Inflammatory macrophage (primary cell): ENCODE measurements around the gene LGALS4.
"Not testable (repeated sequence)": the region's sequence is repeated elsewhere in the genome, so short reads cannot be mapped to it uniquely, and the experiment has no call there.

Experiments
- DNase-seq, 2 donors: peaks; one replicate each; pipeline ENCODE4 v3.0.0-alpha.2; 2020 to 2022

The LGALS4 gene

GRCh38 chr19:38766276-38767047, 46.3 kb downstream of the LGALS4 start:
- no peak for DNase-seq

GRCh38 chr19:38765214-38765613, 47.5 kb downstream of the LGALS4 start:
- DNase-seq, result no peak

GRCh38 chr19:38763795-38764220, 48.9 kb downstream of the LGALS4 start:
- DNase-seq, result no peak

DNA sequence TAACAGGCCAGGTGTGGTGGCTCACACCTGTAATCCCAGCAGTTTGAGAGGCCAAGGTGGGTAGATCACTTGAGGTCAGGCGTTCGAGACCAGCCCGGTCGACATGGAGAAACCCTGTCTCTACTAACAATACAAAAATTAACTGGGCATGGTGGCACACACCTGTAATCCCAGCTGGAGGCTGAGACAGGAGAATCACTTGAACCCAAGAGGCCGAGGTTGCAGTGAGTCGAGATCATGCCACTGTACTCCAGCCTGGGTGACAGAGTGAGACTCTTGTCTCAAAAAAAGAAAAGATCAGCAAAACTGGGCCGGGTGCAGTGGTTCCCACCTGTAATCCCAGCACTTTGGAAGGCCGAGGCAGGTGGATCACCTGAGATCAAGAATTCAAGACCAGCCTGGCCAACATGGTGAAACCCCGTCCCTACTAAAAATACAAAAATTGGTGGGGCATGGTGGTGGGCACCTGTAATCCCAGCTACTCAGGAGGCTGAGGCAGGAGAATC, 50.8 kb downstream of the LGALS4 start:
- DNase-seq, result not testable (repeated sequence)

- DNase-seq, result not testable (repeated sequence)
Measured at GRCh38 chr19:38760805-38761517, 51.8 kb downstream of the LGALS4 start.

DNA sequence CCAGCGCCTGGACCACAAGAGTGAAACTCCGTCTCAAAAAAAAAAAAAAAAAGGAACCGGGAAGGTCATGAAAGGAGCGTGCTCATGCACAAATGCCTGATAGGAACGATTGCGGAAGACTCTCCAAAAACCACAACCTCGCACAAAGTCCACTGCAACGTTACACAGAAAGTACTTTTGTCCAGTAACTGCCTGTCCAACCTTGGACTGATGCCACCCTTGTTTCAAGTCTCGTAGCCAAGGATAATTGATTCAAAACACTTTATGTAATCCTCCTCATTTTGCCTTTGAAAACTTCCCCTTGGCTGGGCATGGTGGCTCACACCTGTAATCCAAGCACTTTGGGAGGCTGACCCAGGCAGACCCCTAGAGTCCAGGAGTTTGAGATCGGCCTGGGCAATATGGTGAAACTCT, 53.1 kb downstream of the LGALS4 start:
- peak; percentile 17 to 64 for DNase-seq

DNA sequence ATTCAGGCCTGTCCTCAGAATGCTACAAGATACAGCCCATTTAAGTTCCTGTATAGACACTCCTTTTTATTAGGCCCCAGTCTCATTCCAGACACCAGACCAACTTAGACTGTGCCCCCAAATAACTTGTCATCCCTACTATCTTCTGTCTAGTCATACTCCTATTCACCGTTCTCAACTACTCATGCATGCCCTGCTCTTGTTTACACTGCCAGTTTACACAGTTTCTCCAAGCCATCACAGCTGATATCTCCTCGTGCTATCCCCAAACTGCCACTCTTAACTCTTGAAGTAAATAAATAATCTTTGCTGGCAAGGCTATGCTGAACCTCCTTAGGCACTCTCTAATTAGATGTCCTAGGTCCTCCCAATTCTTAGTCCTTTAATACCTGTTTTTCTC, 58.5 kb downstream of the LGALS4 start:
- not testable (repeated sequence) for DNase-seq

DNA sequence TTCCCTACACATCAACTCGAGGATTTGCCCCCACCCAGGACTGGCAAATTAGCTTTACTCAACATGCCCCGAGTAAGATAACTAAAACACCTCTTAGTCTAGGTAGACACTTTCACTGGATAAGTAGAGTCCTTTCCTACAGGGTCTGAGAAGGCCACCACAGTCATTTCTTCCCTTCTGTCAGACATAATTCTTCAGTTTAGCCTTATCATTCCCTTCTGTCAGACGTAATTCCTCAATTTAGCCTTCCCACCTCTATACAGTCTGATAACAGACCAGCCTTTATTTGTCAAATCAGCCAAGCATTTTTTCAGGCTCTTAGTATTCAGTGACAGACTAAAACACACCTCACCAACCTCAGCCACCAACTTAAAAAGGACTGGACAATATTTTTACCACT, 59.0 kb downstream of the LGALS4 start:
- DNase-seq, result not testable (repeated sequence)
